ENCODE data around the gene TBCE.
A peak's percentile ranks its signal among the peaks of the same experiment; 100 is the strongest.

TBCE gene

GRCh38 chr1:235411489-235412486 is 44.6 kb downstream of the TBCE start:
- DNase-seq: no peak

DNA sequence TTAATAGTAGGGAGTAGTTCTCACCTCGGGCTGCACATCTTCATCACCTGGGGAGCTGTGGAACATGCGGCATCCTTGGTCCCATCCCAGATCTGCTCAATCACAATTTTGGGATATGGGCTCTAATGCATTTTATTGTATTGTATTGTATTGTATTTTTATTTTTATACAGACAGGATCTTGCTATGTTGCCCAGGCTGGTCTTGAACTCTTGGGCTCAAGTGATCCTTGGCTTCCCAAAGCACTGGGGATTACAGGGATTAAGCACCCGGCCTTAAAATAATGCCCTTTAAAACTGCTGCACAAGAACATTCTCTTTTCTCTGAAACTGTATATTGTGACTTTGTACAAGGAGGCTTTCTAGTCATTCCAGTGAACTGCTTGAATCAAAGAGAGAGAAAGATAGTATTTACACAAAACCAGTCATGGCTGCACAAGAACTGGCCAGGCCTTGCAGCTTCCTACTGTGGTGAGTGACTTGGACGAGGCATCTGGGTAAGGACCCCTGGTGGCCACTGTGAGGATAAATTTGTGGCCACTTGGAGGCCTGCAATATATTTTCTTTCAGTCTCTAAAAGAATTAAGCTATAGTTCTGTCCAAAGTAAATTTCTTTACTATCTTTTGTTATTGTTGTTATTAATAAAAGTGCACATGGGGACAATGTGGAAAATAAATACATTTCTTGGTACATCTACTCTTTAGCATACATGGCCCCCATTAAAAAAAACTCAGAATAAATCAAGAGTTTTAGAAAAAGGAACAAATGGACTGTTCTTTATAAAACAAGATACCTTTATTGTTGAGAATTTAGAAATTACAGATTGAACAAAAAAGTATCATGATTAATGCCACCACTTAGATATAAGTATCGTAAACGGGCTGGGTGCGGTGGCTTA is 48.0 kb downstream of the TBCE start:
- DNase-seq: peak; percentile 77

DNA sequence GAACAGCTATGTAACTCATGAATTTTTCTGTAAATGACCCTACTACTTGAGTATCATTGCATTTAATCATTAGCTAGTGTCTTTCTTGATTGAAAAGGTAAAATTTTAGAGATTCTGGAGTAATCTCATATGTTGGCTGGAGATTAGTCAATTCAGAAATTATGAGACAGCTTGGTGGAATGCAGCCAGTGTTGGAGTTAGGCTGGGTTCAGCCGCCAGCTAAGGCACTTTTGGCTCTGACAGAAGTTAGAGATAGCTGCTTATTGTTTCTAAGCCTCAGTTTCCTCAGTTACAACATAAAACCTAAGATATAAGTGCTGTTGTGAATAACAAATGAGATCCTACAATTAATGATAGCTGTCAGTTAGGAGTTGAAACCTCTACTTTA is 49.4 kb downstream of the TBCE start:
- DNase-seq: no peak

GRCh38 chr1:235417086-235417697 is 50.0 kb downstream of the TBCE start:
- peak; percentile 79 for DNase-seq

DNA sequence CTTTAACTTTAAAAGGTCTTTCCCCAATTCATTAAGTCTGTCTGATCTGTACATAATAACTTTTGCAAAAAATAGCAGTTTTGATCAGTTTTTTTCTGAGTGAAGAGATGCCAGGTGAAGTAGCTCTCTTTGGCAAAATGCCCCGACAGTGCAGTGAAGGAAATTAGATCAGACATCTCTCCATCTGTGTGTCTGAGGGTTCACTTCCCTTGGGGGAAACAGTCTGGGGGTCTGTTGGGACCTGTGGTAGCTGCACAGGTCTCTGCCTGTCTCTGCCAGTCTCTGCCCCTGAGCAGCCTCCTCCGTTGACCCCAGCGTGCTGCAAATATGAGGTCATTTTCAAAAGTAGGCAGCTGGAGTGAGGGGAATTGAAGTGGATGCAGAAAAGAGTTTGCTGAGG is 54.5 kb downstream of the TBCE start:
- DNase-seq: no peak

DNA sequence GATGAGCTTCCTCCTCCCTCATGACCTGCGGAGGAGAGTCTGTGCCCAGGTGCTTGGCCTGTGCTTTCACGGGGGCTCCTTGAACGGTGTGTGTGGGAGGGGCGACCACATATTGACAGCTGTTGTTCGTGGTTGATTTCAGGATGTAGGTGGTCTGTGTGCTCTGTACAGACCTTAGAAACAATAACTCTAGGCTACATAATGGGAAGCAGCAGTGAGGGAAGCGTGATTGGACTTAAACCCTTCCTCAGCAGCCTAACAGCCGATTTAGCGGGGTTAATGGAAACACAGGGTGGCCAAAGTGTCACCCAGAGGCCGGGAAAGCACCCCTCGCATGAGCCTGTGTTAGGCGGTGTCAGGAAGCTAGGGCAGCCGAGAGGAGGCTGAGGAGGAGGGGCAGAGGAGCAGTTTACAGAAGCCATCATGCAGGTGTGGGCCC is 56.0 kb downstream of the TBCE start:
- DNase-seq: peak; percentile 24

- DNase-seq: no peak
Measured at GRCh38 chr1:235424092-235424491, 56.9 kb downstream of the TBCE start.

DNA sequence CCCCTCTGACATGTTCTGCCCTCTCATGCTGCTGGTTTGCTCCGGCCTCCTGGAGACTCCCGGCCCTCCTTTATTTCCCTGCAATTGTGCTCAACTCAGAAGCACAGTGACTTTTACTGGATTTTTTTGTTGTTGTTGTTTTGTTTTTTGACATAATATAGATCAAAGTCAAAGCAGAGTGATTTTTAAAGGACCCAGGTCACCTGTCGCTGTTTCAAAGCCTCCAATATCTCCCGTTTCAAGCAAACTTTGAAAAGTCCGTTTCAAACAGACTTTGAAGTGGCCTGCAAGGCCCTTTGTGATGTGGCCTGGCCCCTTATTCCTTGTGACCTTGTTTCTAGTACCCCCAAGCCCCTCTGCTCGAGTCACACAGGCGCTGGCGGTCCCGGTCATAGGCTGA is 58.1 kb downstream of the TBCE start:
- no peak for DNase-seq

GRCh38 chr1:235426143-235426542 is 58.9 kb downstream of the TBCE start:
- DNase-seq: no peak

GRCh38 chr1:235426680-235427079 is 59.5 kb downstream of the TBCE start:
- no peak for DNase-seq

GRCh38 chr1:235427447-235427846 is 60.2 kb downstream of the TBCE start:
- DNase-seq: no peak

GRCh38 chr1:235429143-235429542 is 61.9 kb downstream of the TBCE start:
- DNase-seq: no peak

DNA sequence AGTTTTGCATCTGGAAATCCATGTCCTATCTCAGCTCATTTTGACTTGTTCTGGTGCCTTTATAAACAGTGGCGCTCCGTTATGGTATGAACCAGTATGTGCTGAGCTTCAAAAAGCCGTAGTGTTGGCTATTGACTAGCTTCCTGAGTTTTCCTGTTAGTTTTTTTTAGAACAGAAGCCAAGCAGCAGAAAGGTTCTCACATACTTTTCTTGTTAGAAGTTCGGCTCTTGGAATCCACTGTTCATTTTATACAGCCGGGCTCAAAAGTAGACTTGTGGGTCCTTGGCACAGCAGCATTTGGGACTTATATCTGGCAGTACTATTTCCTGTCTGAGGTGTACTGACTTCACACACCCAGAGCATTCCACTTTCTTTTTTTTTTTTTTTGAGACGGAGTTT is 63.8 kb downstream of the TBCE start:
- DNase-seq: no peak

- no peak for DNase-seq
Measured at GRCh38 chr1:235434001-235434400, 66.8 kb downstream of the TBCE start.

- no peak for DNase-seq
Measured at GRCh38 chr1:235441159-235441685, 74.0 kb downstream of the TBCE start.

- no peak for DNase-seq
Measured at GRCh38 chr1:235442788-235443429, 75.7 kb downstream of the TBCE start.

DNA sequence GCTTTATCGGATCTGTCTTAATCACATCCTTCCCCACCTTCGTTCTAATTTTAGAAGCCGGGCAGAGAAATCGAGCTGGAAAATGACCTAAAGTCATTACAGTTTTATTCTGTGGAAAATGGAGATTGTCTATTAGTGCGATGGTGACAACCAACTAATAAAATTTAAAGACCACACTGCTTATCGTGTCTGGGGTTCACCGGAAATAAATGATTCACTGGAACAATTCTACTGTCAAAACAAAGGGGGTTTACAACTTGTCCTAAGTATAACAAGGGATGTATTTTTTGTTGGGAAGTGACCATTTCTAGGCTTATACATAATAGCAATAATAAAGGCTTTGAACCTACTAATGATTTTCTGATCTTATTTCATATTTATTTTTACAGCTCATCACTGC is 81.4 kb downstream of the TBCE start:
- DNase-seq: no peak

DNA sequence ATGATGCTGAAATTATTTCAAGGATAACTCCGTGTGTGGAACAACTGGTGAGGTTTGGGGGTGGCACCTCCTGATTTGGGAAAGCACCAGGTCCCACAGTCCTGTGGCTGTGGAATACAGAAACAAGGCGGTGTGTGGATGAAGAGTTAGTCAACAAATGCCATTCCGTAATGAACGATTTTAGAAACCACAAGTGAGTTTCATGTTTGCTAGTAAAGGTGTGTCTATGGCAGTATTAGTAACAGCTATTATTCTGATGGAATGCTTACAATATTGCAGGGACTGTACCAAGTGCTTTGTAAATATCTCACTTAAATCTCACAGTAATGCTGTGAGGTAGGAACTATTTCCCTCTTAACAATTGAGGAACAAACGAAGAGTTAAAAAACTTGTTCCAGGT is 83.2 kb downstream of the TBCE start:
- no peak for DNase-seq

DNA sequence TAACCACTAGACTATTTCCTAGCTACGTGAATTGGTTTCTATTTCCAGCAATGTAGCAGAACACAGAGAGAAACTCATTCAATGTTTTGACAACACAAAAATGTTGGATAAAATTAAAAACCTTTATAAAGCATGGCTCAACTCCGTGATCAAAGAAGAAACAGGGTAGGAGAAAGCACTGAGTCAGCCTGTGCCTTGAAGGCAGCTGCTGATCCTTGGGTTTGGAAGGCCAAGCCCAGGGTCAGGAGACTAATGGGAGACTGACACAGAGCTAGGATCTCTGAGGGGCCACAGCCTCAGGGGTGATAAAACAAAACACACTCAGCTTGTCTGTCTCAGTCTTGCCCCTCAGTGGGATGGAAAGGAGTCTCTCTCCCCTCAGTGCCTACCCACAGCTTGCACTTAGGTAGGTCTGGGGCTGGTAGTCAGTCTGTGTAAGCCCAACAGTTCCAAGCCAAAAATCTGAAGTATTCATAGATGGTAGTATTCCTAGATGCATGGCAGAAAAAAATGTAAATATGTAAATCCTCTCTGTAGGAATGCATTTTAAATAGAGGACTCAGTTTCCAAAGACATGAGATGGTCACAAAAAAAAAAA is 83.8 kb downstream of the TBCE start:
- no peak for DNase-seq

DNA sequence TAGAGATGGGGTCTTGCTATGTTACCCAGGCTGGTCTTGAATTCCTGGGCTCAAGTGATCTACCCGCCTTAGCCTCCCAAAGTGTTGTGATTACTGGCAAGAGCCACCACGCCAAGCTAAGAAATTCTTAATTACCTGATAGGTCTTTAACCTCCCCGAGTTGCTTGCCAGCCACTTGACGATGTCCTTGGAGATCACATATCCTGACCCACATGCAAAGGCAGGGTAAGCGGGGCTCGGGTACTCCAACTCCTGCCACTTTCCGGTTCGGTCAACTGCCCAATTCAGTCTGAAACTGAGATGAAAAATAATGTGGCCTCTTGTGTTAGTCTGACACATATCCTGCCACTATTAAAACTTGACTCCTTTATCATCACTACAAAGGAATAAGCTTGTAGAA is 86.8 kb downstream of the TBCE start:
- no peak for DNase-seq

DNA sequence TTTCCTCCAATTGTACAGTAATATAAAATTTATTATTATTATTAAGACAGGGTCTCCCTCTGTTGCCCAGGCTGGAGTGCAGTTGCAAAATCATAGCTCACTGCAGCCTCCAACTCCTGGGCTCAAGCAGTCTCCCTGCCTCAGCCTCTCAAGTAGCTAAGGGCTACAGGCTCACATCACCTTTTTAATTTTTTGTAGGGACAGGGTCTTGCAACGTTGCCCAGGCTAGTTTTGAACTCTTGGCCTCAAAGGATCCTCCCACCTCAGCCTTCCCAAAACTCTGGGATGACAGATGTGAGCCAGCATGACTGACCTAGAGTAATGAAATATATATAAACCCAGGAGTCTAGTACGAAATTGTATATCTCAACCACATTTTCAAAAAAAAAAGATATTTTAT is 87.9 kb downstream of the TBCE start:
- DNase-seq: no peak

GRCh38 chr1:235455823-235456222 is 88.6 kb downstream of the TBCE start:
- no peak for DNase-seq

Measured in CD4-positive, alpha-beta T cell treated with Interleukin-17A for 1 hour (primary cell).